ENCODE data around the gene PHF24.

Gene PHF24

DNA sequence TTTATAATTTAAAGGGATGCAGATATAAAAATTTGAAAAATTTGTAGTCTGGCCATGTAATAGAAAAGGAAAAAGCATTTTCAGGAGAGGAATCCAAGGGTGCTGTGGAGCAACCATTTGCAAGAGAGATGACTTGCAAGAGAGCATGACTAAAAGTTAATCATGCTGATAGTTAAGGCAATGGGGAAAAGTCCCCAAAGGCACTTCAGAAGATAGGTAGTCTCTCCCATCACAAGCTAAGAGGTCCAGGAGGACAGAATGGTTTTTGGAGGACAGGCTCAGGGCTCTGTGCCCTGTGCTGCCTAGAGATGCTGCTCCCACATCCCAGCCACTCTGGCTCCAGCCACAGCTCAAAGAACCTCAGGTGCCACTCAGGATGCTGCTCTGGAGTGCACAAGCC lies 70.3 kb downstream of the PHF24 start:
- Histone ChIP-seq H3K27me3 (ENCODE audit: control insufficient read depth in 1 of 2, insufficient read depth in 2 of 2, low read length in 2 of 2) (no peaks in the 10 kb centered on the region), H3K9ac (ENCODE audit: low read length) (no peak overlapping the region), H3K4me1 (ENCODE audit: insufficient read depth, low read length) (no peaks in the 10 kb centered on the region), H3K36me3 (ENCODE audit: insufficient read depth, low read length) (no peaks in the 10 kb centered on the region), H3K4me3 (ENCODE audit: low read depth in 1 of 2, low read length in 2 of 2) (no peak overlapping the region), H3K27ac (ENCODE audit: low read depth, low read length) (no peak overlapping the region), H3K9me3 (ENCODE audit: low read length) (no peaks in the 10 kb centered on the region)

DNA sequence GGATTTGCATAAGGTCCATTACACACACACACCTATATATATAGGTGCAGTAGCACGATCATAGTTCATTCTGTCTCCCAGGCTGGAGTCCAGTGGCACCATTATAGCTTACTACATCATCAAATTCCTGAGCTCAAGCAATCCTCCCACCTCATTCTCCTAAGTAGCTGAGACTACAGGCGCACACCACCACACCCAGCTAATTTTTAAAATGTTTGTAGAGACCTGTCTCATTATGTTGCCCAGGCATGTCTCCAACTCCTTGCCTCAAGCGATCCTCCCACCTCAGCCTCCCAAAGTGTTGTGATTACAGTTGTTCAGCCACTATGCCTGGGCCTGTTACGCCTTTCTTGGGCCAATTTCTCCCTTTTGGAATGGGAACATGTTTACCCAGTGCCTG lies 71.2 kb downstream of the PHF24 start:
- H3K36me3 ChIP-seq (ENCODE audit: insufficient read depth, low read length), result no peaks in the 10 kb centered on the region
- no peak overlapping the region for H3K9ac ChIP-seq (ENCODE audit: low read length)

DNA sequence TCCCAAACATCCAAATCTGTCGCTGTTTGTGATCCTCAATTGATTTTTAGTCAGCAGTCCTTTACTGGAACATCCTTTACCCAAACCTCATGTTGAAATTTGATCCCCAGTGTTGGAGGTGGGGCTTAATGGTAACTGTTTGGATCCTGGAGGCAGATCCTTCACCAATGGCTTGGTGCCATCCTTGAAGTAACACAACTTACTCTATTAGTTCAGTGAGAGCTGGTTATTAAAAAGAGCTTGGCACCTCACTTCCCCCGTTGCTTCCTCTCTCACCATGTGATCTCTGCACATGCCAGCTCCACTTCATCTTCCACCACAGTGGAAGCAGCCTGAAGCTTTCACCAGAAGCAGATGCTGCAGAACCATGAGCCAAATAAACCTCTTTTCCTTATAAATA lies 71.8 kb downstream of the PHF24 start:
- no peak overlapping the region for H3K4me3 ChIP-seq (ENCODE audit: low read depth in 1 of 2, low read length in 2 of 2)
- no peak overlapping the region for H3K27ac ChIP-seq (ENCODE audit: low read depth, low read length)
- no peaks in the 10 kb centered on the region for H3K9me3 ChIP-seq (ENCODE audit: low read length)
- no peak overlapping the region for H3K9ac ChIP-seq (ENCODE audit: low read length)
- no peaks in the 10 kb centered on the region for H3K27me3 ChIP-seq (ENCODE audit: control insufficient read depth in 1 of 2, insufficient read depth in 2 of 2, low read length in 2 of 2)
- H3K36me3 ChIP-seq (ENCODE audit: insufficient read depth, low read length), result no peaks in the 10 kb centered on the region
- H3K4me1 ChIP-seq (ENCODE audit: insufficient read depth, low read length), result no peaks in the 10 kb centered on the region

More for the DNA sequence above, 71.2 kb downstream of the PHF24 start:
- Histone ChIP-seq H3K4me3 (ENCODE audit: low read depth in 1 of 2, low read length in 2 of 2) (no peak overlapping the region), H3K27me3 (ENCODE audit: control insufficient read depth in 1 of 2, insufficient read depth in 2 of 2, low read length in 2 of 2) (no peaks in the 10 kb centered on the region), H3K4me1 (ENCODE audit: insufficient read depth, low read length) (no peaks in the 10 kb centered on the region), H3K27ac (ENCODE audit: low read depth, low read length) (no peak overlapping the region), H3K9me3 (ENCODE audit: low read length) (no peaks in the 10 kb centered on the region)
